ENCODE results near the gene ISG15. TPM values are rescaled to one million over a fixed set of nuclear protein-coding genes. Genes with fewer than 3 reads are reported as not detected.

The ISG15 gene
- total and polyA plus RNA-seq, 9 of the 15 experiments (the other 6 are each of a cell fraction or from before 2014, with no cell fraction given), result 0.40 to 58.3 (median 12.2) TPM

DNA sequence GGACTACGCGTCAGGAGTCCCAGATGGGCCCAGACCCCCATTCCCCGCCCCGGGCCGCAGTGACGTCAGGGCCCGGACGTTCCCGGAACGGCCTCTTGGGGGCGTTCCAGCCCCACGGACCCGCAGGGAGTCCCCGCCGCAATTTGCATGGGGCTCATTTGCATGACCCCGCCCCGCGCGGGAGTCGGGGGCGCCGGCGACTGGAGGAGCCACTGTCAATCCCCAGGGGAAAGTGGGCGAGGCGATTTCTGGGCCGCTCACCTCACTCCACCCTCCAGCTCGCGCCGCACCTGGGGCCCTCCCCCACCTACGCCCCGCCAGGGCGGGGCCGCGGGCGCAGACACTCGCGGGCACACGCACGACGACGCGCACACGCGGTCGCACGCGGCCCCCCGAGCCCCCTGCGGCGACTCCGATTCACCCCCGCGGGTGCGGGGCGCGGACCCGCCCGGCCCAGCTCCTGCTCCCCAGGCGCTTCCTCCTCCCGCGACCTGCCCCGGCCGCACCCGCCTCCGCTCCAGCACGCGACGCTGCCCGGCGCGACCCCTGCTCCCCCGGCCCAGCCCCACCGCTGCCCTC is 19.8 kb downstream of the ISG15 start (continued):
- TF ChIP-seq ZBTB7A (IDR thresholded peaks at IDR 0.05; ENCODE audit: borderline replicate concordance, control insufficient read depth, low read depth, low read length) (peak; percentile 85; the same call in 1 of the 2 replicates), MAFG (tag; conservative IDR thresholded peaks at IDR 0.05) (no peak), SMAD1 (IDR thresholded peaks at IDR 0.05; ENCODE audit: low read depth, low read length, partially characterized antibody) (no peak), NR4A1 (CRISPR knock-in tag; IDR thresholded peaks at IDR 0.05) (no peak), NR4A1 (tag; IDR thresholded peaks at IDR 0.05) (no peak), MTF1 (CRISPR knock-in tag; IDR thresholded peaks at IDR 0.05; ENCODE audit: borderline replicate concordance) (no peak), EZH2 (IDR thresholded peaks at IDR 0.05; ENCODE audit: borderline replicate concordance, low read depth, low read length) (no peak), KLF1 (tag; IDR thresholded peaks at IDR 0.05) (peak; percentile 33; the same call in 1 of the 2 replicates), E2F3 (CRISPR knock-in tag; IDR thresholded peaks at IDR 0.05) (0 out of 2 replicates have a peak, but pooled peaks have one; percentile 27), ZNF707 (CRISPR knock-in tag; conservative IDR thresholded peaks at IDR 0.05) (no peak), GATAD2B (IDR thresholded peaks at IDR 0.05; ENCODE audit: borderline replicate concordance) (peak; percentile 87; the same call in 1 of the 2 replicates), KAT8 (IDR thresholded peaks at IDR 0.05; ENCODE audit: low read depth) (no peak), MTA1 (IDR thresholded peaks at IDR 0.05; ENCODE audit: borderline replicate concordance) (no peak), NFATC3 (IDR thresholded peaks at IDR 0.05) (no peak), ZNF507 (tag; conservative IDR thresholded peaks at IDR 0.05) (no peak), ZC3H4 (CRISPR knock-in tag; IDR thresholded peaks at IDR 0.05; ENCODE audit: borderline replicate concordance) (no peak), ZNF444 (CRISPR knock-in tag; IDR thresholded peaks at IDR 0.05) (no peak), ATF7 (IDR thresholded peaks at IDR 0.05) (peak; percentile 95), ESRRB (CRISPR knock-in tag; IDR thresholded peaks at IDR 0.05; ENCODE audit: borderline replicate concordance) (no peak), ELF1 (tag; IDR thresholded peaks at IDR 0.05) (no peak)
- TF ChIP-seq, protein P1, sequence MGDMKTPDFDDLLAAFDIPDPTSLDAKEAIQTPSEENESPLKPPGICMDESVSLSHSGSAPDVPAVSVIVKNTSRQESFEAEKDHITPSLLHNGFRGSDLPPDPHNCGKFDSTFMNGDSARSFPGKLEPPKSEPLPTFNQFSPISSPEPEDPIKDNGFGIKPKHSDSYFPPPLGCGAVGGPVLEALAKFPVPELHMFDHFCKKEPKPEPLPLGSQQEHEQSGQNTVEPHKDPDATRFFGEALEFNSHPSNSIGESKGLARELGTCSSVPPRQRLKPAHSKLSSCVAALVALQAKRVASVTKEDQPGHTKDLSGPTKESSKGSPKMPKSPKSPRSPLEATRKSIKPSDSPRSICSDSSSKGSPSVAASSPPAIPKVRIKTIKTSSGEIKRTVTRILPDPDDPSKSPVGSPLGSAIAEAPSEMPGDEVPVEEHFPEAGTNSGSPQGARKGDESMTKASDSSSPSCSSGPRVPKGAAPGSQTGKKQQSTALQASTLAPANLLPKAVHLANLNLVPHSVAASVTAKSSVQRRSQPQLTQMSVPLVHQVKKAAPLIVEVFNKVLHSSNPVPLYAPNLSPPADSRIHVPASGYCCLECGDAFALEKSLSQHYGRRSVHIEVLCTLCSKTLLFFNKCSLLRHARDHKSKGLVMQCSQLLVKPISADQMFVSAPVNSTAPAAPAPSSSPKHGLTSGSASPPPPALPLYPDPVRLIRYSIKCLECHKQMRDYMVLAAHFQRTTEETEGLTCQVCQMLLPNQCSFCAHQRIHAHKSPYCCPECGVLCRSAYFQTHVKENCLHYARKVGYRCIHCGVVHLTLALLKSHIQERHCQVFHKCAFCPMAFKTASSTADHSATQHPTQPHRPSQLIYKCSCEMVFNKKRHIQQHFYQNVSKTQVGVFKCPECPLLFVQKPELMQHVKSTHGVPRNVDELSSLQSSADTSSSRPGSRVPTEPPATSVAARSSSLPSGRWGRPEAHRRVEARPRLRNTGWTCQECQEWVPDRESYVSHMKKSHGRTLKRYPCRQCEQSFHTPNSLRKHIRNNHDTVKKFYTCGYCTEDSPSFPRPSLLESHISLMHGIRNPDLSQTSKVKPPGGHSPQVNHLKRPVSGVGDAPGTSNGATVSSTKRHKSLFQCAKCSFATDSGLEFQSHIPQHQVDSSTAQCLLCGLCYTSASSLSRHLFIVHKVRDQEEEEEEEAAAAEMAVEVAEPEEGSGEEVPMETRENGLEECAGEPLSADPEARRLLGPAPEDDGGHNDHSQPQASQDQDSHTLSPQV (IDR thresholded peaks at IDR 0.05), result no peak; the same call in 1 of the 2 replicates
- TF ChIP-seq, protein P2, sequence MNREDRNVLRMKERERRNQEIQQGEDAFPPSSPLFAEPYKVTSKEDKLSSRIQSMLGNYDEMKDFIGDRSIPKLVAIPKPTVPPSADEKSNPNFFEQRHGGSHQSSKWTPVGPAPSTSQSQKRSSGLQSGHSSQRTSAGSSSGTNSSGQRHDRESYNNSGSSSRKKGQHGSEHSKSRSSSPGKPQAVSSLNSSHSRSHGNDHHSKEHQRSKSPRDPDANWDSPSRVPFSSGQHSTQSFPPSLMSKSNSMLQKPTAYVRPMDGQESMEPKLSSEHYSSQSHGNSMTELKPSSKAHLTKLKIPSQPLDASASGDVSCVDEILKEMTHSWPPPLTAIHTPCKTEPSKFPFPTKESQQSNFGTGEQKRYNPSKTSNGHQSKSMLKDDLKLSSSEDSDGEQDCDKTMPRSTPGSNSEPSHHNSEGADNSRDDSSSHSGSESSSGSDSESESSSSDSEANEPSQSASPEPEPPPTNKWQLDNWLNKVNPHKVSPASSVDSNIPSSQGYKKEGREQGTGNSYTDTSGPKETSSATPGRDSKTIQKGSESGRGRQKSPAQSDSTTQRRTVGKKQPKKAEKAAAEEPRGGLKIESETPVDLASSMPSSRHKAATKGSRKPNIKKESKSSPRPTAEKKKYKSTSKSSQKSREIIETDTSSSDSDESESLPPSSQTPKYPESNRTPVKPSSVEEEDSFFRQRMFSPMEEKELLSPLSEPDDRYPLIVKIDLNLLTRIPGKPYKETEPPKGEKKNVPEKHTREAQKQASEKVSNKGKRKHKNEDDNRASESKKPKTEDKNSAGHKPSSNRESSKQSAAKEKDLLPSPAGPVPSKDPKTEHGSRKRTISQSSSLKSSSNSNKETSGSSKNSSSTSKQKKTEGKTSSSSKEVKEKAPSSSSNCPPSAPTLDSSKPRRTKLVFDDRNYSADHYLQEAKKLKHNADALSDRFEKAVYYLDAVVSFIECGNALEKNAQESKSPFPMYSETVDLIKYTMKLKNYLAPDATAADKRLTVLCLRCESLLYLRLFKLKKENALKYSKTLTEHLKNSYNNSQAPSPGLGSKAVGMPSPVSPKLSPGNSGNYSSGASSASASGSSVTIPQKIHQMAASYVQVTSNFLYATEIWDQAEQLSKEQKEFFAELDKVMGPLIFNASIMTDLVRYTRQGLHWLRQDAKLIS (CRISPR knock-in tag; IDR thresholded peaks at IDR 0.05), result peak; percentile 56; the same call in 1 of the 2 replicates
